ENCODE results near the gene SERPINA12.

- no peak for TF ChIP-seq TAF1 (IDR thresholded peaks at IDR 0.05; ENCODE audit: low read depth, low read length)
- TF ChIP-seq POLR2AphosphoS5 (IDR thresholded peaks at IDR 0.05; ENCODE audit: low read depth, low read length) = no peak
- TF ChIP-seq POLR2A (IDR thresholded peaks at IDR 0.05; ENCODE audit: low read depth, low read length) = no peak
- no peak for TF ChIP-seq PAX5 (IDR thresholded peaks at IDR 0.05; ENCODE audit: insufficient read depth, low read length, severe bottlenecking)
- no peak for TF ChIP-seq SPI1 (IDR thresholded peaks at IDR 0.05; ENCODE audit: low read depth, low read length)
Measured at GRCh38 chr14:94449930-94450329, 59.3 kb downstream of the SERPINA12 start.

All from GM12891 (cell line).